HAP-1 (cell line): ENCODE data around the gene TAF11L11.
"Not testable (repeated sequence)": the region's sequence is repeated elsewhere in the genome, so short reads cannot be mapped to it uniquely, and the experiment has no call there.

Experiments used
- DNase-seq, 2 experiments: peaks; one replicate each; pipeline ENCODE4 v3.0.0-alpha.2; 2016 to 2020; ENCODE audit warnings: low spot score in 2 of 2
- H3K27me3 ChIP-seq: fragments of 250-450 bp; sonication (Bioruptor Pico); 2 replicates; pipeline ENCODE4 v1.5.1; 2020; ENCODE audit warnings: low read depth, mild to moderate bottlenecking, moderate library complexity
- H3K36me3 ChIP-seq: fragments of 250-450 bp; sonication (Bioruptor Pico); replicated peaks from 2 replicates; pipeline ENCODE4 v1.5.1; 2020; ENCODE audit warnings: mild to moderate bottlenecking
- H3K4me1 ChIP-seq: fragments of 250-450 bp; sonication (Bioruptor Pico); 2 replicates; pipeline ENCODE4 v1.5.1; 2020; ENCODE audit warnings: mild to moderate bottlenecking
- H3K4me3 ChIP-seq: fragments of 250-450 bp; sonication (Bioruptor Pico); 2 replicates; pipeline ENCODE4 v1.5.1; 2020; ENCODE audit warnings: mild to moderate bottlenecking, moderate library complexity
- H3K9me3 ChIP-seq: fragments of 250-450 bp; sonication (Bioruptor Pico); 2 replicates; pipeline ENCODE4 v1.5.1; 2020; ENCODE audit warnings: mild to moderate bottlenecking, moderate library complexity
- in situ Hi-C: fragments of 300-500 bp; cut with MboI; formaldehyde crosslinking; loops from 3 replicates; pipeline ENCODE4 v1.14.3; 2020; ENCODE audit warnings: low sequenced_read_pairs, inconsistent platforms, mixed read lengths

TAF11L11 gene

GRCh38 chr5:17603880-17604279 lies at the start of gene TAF11L11:
TSS of gene TAF11L11 (plus strand) at chr5:17604183.
- H3K9me3 ChIP-seq, H3K4me1 ChIP-seq, H3K27me3 ChIP-seq, H3K36me3 ChIP-seq, in situ Hi-C loops, H3K4me3 ChIP-seq, DNase-seq: not testable (repeated sequence)

GRCh38 chr5:17585658-17586057 lies 18.3 kb upstream of the TAF11L11 start, which contains the start of gene TAF11L7:
TSS of gene TAF11L7 (minus strand) at chr5:17585758.
- H3K4me3 ChIP-seq, H3K36me3 ChIP-seq, H3K9me3 ChIP-seq, DNase-seq, H3K27me3 ChIP-seq, H3K4me1 ChIP-seq, in situ Hi-C loops: not testable (repeated sequence)

DNA sequence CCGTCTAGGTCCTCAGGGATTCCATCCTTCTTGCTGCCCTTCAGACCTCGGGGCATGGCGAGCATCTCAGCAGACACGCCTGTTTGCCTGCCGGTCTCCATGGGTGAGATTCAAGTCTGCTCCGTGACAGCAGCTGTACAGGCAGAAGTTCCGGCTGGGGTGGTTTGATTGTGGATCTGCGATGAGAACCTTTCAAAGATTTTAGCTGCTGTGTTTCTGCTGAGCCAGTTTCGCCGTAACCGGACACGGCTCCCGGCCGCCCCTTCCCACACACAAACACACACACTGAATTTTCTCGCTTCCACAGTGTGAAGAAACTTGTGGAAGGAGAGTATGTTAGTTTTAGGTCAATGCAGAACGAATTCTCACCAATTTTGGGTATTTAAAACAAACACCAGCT lies 13.1 kb upstream of the TAF11L11 start, which contains the start of gene TAF11L8:
Gene TAF11L8, minus strand, starts transcription at position 101 of the 400 bp plus-strand sequence.
- H3K36me3 ChIP-seq, DNase-seq, H3K4me1 ChIP-seq, H3K27me3 ChIP-seq, H3K9me3 ChIP-seq, H3K4me3 ChIP-seq, in situ Hi-C loops: not testable (repeated sequence)

- in situ Hi-C loops, result not testable (repeated sequence)
These were observed 9.7 kb upstream of the TAF11L11 start, which contains the start of gene TAF11L9 for GRCh38 chr5:17594255-17594654. TSS of gene TAF11L9 (minus strand) at chr5:17594394.

GRCh38 chr5:17597728-17598127 lies 6.3 kb upstream of the TAF11L11 start, which contains the start of gene TAF11L10:
TSS of gene TAF11L10 (minus strand) at chr5:17597828.
- in situ Hi-C loops, H3K4me3 ChIP-seq, H3K9me3 ChIP-seq, DNase-seq, H3K36me3 ChIP-seq, H3K4me1 ChIP-seq, H3K27me3 ChIP-seq: not testable (repeated sequence)

More at GRCh38 chr5:17594255-17594654, 9.7 kb upstream of the TAF11L11 start, which contains the start of gene TAF11L9:
- DNase-seq, result peak in 1 of 2 experiments; percentile 18
- not testable (repeated sequence) for H3K4me3 ChIP-seq, H3K27me3 ChIP-seq, H3K4me1 ChIP-seq, H3K36me3 ChIP-seq, H3K9me3 ChIP-seq

GRCh38 chr5:17604951-17605350 lies 968 bp downstream of the TAF11L11 start:
- H3K4me3 ChIP-seq, result no peak overlapping the region
- DNase-seq, result no peak
- H3K4me1 ChIP-seq, result no peaks in the 10 kb centered on the region
- in situ Hi-C loops, result no loop called here
- no peaks in the 10 kb centered on the region for H3K27me3 ChIP-seq
- H3K9me3 ChIP-seq, result no peaks in the 10 kb centered on the region
- H3K36me3 ChIP-seq, result no peaks in the 10 kb centered on the region

GRCh38 chr5:17607461-17607860 lies 3.5 kb downstream of the TAF11L11 start:
- in situ Hi-C loops, DNase-seq, H3K9me3 ChIP-seq, H3K36me3 ChIP-seq, H3K4me1 ChIP-seq, H3K4me3 ChIP-seq, H3K27me3 ChIP-seq: not testable (repeated sequence)

GRCh38 chr5:17610092-17610491 lies 6.1 kb downstream of the TAF11L11 start, which contains the start of gene TAF11L12:
TSS of gene TAF11L12 (plus strand) at chr5:17610392.
- H3K9me3 ChIP-seq, H3K4me1 ChIP-seq, DNase-seq, H3K4me3 ChIP-seq, H3K27me3 ChIP-seq, H3K36me3 ChIP-seq, in situ Hi-C loops: not testable (repeated sequence)

GRCh38 chr5:17614872-17615605 lies 11.1 kb downstream of the TAF11L11 start:
- in situ Hi-C loops, result no loop called here
- no peaks in the 10 kb centered on the region for H3K9me3 ChIP-seq
- DNase-seq, result no peak

DNA sequence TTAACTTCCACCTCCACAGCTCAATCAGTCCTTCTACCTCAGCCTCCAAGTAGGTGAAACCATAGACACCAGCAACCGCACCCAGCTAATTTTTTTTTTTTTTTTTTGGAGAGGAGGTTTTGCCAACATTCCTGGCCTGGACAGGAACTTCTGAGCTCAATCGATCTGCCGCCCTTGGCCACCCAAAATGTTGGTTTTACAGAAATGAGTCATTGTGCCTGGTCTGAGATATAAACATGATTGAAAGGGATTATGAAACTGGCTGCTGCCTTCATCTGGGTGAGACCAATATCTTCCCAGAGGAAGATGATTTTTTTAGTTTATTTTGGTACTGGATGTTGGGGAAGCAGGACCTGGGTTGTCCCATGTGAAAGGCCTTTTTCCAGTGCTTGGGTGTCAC lies 15.4 kb downstream of the TAF11L11 start:
- no peaks in the 10 kb centered on the region for H3K27me3 ChIP-seq
- in situ Hi-C loops, result no loop called here
- no peak overlapping the region for H3K4me3 ChIP-seq
- H3K4me1 ChIP-seq, result no peaks in the 10 kb centered on the region
- no peaks in the 10 kb centered on the region; the same call in 1 of the 2 replicates for H3K9me3 ChIP-seq
- no peak for DNase-seq
- H3K36me3 ChIP-seq, result no peaks in the 10 kb centered on the region

More at GRCh38 chr5:17614872-17615605, 11.1 kb downstream of the TAF11L11 start:
- Histone ChIP-seq H3K27me3 (no peaks in the 10 kb centered on the region), H3K4me3 (no peak overlapping the region), H3K4me1 (no peaks in the 10 kb centered on the region), H3K36me3 (no peaks in the 10 kb centered on the region)

- H3K36me3 ChIP-seq, result no peaks in the 10 kb centered on the region
- no peaks in the 10 kb centered on the region for H3K4me1 ChIP-seq
- no peaks in the 10 kb centered on the region for H3K27me3 ChIP-seq
- no peak for DNase-seq
- H3K4me3 ChIP-seq, result no peak overlapping the region
- no peaks in the 10 kb centered on the region; the same call in 1 of the 2 replicates for H3K9me3 ChIP-seq
- in situ Hi-C loops, result no loop called here
These were observed 16.6 kb downstream of the TAF11L11 start for GRCh38 chr5:17620627-17621026.

DNA sequence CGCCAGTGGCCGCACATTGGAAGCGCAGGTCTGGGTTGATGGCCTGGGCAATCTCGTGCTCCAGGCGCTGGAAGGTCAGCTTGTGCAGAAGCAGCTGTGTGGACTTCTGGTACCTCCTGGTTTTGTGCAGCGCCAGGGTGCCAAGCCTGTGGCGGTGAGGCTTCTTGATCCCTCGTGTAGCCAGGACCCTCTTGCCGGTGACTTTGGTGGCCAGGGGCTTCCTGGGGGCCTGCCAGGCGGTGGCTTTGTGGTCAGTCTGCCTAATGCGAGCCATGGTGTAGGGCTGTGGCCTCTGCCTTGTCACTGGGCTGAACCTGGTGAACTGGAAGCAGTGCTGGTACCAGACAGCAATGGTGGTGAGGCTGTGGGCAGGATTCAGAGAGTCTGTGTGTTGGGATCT lies 21.7 kb downstream of the TAF11L11 start:
- Histone ChIP-seq H3K27me3 (no peaks in the 10 kb centered on the region), H3K4me3 (no peak overlapping the region), H3K36me3 (no peaks in the 10 kb centered on the region), H3K4me1 (no peaks in the 10 kb centered on the region), H3K9me3 (no peaks in the 10 kb centered on the region)
- no peak for DNase-seq
- in situ Hi-C loops, result no loop called here

GRCh38 chr5:17631788-17632187 lies 27.8 kb downstream of the TAF11L11 start, which contains the start of gene TAF11L13:
TSS of gene TAF11L13 (plus strand) at chr5:17632088.
- DNase-seq, H3K27me3 ChIP-seq, H3K36me3 ChIP-seq, H3K4me3 ChIP-seq, H3K9me3 ChIP-seq, in situ Hi-C loops, H3K4me1 ChIP-seq: not testable (repeated sequence)

DNA sequence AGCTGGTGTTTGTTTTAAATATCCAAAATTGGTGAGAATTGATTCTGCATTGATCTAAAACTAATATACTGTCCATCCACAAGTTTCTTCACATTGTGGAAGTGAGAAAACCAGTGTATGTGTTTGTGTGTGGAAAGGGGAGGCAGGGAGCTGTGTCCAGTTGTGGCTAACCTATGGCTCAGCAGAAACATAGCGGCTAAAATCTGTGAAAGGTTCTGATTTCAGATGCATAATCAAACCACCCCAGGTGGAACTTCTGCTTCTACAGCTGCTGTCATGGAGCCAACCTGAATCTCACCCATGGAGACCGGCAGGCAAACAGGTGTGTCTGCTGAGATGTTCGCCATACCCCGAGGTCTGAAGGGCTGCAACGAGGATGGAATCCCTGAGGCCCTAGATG lies 30.2 kb downstream of the TAF11L11 start, which contains the start of gene TAF11L14:
Gene TAF11L14, plus strand, starts transcription at position 301 of the 400 bp plus-strand sequence.
- in situ Hi-C loops, result no loop called here
- Histone ChIP-seq H3K27me3 (no peaks in the 10 kb centered on the region), H3K9me3 (no peaks in the 10 kb centered on the region), H3K4me1 (no peaks in the 10 kb centered on the region), H3K4me3 (no peak within 1 kb of the TSS), H3K36me3 (no peaks in the 10 kb centered on the region)
- DNase-seq, result no peak
